ENCODE measurements around the gene SART3.

SART3 gene

GRCh38 chr12:108484845-108485244 lies 76.1 kb downstream of the SART3 start:
- DNase-seq, result no peak

DNA sequence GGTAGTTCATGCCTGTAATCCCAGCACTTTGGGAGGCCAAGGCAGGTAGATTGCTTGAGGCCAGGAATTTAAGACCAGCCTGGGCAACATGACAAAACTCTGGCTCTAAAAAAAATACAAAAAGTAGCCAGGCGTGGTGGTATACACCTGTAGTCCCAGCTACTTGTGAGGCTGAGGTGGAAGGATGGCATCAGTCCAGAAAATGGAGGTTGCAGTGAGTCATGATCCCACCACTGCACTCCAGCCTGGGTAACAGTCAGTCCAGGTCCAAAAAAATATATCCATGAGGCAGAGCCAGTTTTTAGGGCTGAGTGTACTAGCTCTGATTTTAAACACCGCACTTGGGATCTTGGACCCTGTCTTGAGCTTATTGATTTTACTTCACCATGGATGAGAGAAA lies 76.5 kb downstream of the SART3 start:
- DNase-seq, result no peak

DNA sequence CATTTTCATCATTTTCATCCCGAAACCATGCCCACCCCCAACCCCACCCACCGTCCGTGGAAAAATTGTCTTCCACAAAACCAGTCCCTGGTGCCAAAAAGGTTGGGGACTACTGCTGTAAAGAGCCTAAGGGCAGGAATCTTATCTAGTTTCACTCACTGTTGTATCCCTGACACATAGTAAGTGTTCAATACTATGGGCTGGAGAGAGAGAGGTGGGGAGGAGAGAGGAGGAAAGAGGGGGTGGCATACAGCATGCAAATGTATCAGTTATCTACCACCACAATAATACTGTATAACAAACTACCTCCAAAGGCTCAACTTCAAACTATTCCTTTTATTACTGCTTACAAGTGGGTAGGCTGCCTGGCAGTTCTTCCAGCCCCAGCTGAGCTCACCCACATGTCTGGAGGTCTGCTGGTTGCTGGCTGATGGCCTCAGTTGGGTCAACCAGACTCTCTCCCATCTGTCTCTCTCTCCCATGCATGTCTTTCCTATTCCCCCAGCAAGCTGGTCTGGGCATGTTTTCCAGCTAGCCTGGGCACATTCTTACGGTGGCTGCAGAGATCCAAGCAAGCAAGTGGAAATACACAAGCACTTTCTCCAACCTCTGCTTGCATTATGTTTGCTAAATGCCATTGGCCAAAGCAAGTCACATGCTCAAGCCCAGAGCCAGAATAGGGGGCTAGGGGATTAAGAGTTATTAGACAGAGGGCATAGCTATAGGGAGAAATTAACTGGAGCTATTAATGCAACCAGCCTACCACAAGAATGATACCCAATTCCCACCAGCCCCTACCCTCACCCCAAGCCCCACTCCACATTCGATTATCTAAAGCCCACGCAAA lies 77.5 kb downstream of the SART3 start:
- DNase-seq, result no peak

DNA sequence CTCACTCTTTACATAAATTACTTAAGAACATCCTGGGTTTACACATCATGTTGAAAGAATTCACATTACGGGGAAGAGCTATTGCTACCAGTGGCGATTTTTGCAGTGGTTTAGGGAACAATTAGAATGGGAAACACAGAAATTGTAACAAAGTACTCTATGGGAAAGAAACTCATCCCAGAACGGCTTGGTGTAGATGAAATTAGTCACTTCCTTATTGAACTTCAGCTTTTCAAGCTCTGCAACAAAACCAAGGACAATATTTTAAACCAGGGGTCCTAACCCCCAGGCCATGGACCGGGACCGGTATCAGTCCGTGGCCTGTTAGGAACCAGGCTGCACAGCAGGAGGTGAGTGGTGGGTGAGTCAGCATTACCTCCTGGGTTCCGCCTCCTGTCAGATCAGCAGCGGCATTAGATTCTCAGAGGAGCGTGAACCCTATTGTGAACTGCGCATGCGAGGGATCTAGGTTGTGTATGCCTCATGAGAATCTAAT lies 78.2 kb downstream of the SART3 start:
- no peak for DNase-seq

DNA sequence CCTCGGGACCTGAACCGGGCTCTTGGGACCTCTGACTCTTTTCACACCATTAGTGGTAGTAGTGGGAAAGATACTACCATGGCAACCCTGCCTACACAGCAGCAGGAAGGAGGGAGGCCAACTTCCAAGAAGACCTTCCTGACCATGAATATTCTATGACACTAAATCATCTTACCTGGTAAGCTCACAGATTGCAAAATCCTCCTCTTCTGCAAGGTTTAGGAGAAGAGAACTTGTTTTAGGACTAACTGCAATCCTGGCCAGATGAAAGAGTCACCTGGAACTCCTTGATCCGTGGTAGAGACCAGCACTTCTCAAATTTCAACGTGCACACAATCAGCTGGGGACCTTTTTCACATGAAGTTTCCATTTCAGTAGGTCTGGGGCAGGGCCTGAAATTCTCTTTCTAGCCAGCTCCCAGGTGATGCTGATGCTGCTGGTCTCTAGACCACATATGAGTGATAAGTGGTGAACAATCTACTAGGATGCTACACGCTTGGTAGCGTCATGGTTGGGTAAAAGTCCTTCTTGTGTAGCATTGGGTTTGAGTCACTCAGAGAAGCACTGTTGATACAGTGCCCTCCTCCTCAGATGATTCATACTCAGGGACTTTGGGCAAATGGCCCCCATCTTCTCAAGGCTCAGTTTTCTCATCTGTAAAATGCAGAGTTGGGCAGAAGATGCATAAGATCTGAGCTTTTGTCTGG lies 81.5 kb downstream of the SART3 start:
- no peak for DNase-seq

DNA sequence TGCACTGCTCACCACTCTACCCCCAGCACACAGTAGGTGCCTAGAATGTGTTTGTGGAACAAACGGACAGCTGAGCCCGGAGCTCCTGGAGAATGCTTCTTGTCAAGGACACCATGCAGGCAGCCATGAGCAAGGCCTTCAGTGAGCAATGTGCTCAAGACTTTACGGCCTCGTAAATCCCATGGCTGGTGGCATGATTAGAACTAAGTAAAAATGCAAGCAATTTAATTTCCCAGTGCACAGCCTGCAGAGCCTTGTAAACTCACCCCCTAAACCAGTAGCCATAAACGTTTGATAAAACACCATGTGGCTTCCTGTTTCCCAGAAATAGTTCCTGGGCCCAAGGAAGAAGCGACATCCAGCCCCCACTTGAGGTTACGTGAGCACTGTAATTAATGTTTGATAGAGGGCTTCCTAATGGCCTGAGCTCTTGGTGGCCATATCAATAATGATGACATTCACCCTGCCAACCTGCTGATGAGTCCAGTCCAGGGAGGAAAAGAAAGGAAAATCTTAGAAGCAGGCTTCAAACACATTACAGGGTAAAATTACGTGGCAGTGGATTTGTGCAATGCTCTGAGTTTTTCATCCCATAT lies 82.3 kb downstream of the SART3 start:
- no peak for DNase-seq

GRCh38 chr12:108477881-108478259 lies 83.1 kb downstream of the SART3 start:
- no peak for DNase-seq

GRCh38 chr12:108477055-108477880 lies 83.7 kb downstream of the SART3 start:
- no peak for DNase-seq

DNA sequence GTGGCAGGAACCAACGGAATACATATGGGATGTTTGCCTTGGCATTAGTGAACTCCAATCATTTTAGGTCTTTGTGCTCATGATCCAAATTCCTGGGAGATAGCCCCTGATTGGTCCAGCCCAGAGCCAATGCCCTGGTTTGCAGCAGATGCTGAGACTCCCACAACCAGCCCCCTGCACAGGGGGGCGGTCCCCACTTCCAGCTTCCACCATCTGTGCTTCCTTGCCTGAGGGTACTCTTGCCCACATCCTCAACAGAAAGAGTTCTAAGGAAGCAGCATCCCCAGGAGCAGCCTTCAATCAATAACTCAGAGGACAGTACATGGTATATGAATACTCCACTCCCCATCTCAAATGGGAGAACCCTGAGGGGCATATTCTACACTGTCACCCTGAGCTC lies 85.6 kb downstream of the SART3 start:
- DNase-seq, result no peak

DNA sequence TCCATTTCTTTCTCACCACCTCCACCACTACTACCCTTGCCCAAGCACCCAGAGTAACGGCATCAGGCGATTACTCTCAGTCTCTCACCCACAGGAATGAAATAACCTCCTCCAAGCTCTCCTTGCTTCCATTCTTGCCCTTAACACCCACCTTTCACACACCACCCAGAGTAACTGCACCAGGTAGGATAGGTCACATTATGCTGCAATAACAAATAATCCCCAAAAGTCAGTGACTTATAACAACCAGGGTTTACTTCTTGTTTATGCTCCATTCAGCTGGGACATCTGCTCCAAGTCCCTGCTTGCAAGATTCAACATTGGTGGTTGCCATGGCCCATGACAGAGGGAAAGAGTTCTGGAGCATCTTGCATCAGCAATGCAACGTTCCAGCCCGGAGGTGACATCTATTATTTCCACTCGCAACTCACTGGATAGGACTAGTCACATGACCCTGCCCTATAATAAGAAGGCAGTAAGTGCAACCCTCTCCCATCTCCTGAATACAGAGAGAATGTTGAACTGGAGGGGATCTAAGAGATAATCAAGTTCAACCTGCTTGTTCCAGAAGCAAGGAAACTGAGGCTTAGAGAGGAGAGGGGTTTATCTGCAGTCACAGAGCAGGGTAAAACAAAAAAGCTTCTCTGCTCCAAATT lies 87.4 kb downstream of the SART3 start:
- no peak for DNase-seq
